ENCODE data around the gene HUNK. TPM values are rescaled to one million over a fixed set of nuclear protein-coding genes. Genes with fewer than 3 reads are reported as not detected.

HUNK gene
- total and polyA plus RNA-seq, 2 experiments from 2014 or later = 1.6 to 5.1 TPM

GRCh38 chr21:32048353-32048752 lies 175.5 kb downstream of the HUNK start:
- TF ChIP-seq CTCF (conservative IDR thresholded peaks at IDR 0.05; ENCODE audit: low read depth in 2 of 2) = no peak
- TF ChIP-seq STAT1 (IDR thresholded peaks at IDR 0.05; ENCODE audit: unreplicated experiment) = no peak
- no peak for TF ChIP-seq EZH2phosphoT487 (IDR thresholded peaks at IDR 0.05; ENCODE audit: unreplicated experiment)
- TF ChIP-seq ZNF331 (CRISPR knock-in tag; IDR thresholded peaks at IDR 0.05; ENCODE audit: low read depth) = no peak
- TF ChIP-seq ZNF462 (CRISPR knock-in tag; IDR thresholded peaks at IDR 0.05) = no peak
- no peak for TF ChIP-seq ZNF114 (CRISPR knock-in tag; IDR thresholded peaks at IDR 0.05)
- TF ChIP-seq CREB1 (CRISPR knock-in tag; IDR thresholded peaks at IDR 0.05; ENCODE audit: low read depth) = no peak
- no peak for TF ChIP-seq EZH2 (IDR thresholded peaks at IDR 0.05; ENCODE audit: low read depth, unreplicated experiment)
- no peak for TF ChIP-seq JUNB (IDR thresholded peaks at IDR 0.05; ENCODE audit: unreplicated experiment)
- TF ChIP-seq ETS1 (IDR thresholded peaks at IDR 0.05) = no peak
- TF ChIP-seq POLR2AphosphoS5 (IDR thresholded peaks at IDR 0.05; ENCODE audit: low read depth) = no peak
- TF ChIP-seq REST (IDR thresholded peaks at IDR 0.05; ENCODE audit: unreplicated experiment) = no peak
- TF ChIP-seq NANOG (IDR thresholded peaks at IDR 0.05; ENCODE audit: borderline replicate concordance) = no peak
- peaks cover 13% of the 10 kb centered on the region for H3K9me2 ChIP-seq (ENCODE audit: insufficient read depth)
- no peak overlapping the region for H3K4me2 ChIP-seq
- no peak overlapping the region; the same call in 1 of the 2 replicates for H2AFZ ChIP-seq
- peaks cover 6% of the 10 kb centered on the region for H3K4me1 ChIP-seq (ENCODE audit: insufficient read depth)
- no peak overlapping the region for H3K27ac ChIP-seq (ENCODE audit: low read depth)
- DNase-seq (ENCODE audit: low spot score) (peak; percentile 18), ATAC-seq (peak; percentile 23; the same call in 1 of the 3 replicates)
- Mint-ChIP-seq H3K9me3 (peaks cover 7% of the 10 kb centered on the region; the same call in 2 of the 3 replicates), H3K36me3 (ENCODE audit: low read depth) (no peaks in the 10 kb centered on the region; the same call in 2 of the 3 replicates), H3K4me3 (no peak overlapping the region; the same call in 2 of the 3 replicates), H3K27ac (no peak overlapping the region), H3K27me3 (ENCODE audit: insufficient read depth, low read depth, poor library complexity) (no peaks in the 10 kb centered on the region), H3K4me1 (peaks cover 8% of the 10 kb centered on the region)
- no peaks in the 10 kb centered on the region for H3K27me3 ChIP-seq (ENCODE audit: insufficient read depth)
- H3K79me2 ChIP-seq (replicated peaks; ENCODE audit: insufficient read depth) = no peaks in the 10 kb centered on the region
- no peak overlapping the region for H3K4me3 ChIP-seq
- H3K36me3 ChIP-seq (ENCODE audit: insufficient read depth) = no peaks in the 10 kb centered on the region
- peaks cover 5% of the 10 kb centered on the region; the same call in 1 of the 2 replicates for H3F3A ChIP-seq (replicated peaks; ENCODE audit: low read depth)
- no peaks in the 10 kb centered on the region for H4K20me1 ChIP-seq (replicated peaks; ENCODE audit: insufficient read depth)
